GM19452 (cell line): Measurements from ENCODE around the gene ZNF716.
"Not testable (repeated sequence)": the region's sequence is repeated elsewhere in the genome, so short reads cannot be mapped to it uniquely, and the experiment has no call there.

ENCODE experiments used
- ATAC-seq: cut with Tn5 transposase; IDR thresholded peaks from one replicate; pipeline ENCODE4 v1.9.1; 2021; ENCODE audit not compliant: unreplicated experiment

The ZNF716 gene

DNA sequence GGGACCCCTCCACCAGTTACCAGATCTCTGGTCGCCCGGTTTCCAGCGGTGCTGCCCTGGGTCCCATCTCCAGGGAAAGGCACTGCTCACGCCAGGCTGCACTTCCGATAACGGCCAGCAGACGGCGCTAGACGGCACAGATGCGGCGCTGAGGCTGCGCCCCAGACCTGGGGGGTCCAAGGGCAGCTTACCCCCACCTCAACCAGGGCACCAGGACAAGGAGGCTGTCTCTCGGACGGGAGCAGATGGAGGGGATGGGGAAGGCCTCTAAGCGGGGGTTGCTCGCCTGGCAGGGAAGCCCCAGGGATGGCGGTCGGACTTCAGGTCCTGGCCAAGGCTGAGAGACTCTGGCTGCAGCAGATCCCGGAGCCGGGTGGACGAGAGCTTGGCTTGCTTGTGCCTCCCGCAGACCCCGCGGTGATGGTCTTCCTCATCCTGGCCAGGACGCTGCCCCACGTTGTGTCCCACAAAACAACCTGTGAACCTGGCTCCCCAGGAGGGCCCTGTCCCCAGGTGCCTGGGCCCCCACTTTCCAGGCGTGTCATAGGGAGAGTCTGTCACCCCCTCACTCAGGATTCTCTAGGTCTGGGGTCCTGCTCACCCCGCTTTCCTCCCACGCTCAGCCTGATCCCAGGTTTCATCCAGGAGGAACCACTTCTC is 23.9 kb upstream of the ZNF716 start:
- ATAC-seq, result no peak

DNA sequence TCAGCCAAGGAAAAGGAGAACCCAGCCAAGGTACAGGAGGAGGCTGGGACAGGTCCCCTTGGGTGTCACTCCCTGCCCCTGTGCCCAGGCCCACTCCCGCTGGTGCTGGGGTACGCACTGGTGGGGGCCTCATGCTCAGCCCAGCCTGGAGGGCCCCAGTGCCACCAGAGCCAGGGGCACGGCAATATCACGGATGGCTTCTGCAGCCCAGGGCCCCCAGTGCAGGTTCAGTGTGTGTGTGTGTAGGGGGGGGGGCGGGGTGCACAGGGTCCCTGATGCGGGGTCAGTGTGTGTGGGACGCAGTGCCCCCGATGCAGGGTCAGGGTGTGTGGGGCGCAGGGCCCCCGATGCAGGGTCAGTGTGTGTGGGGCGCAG is 23.4 kb upstream of the ZNF716 start:
- no peak for ATAC-seq

DNA sequence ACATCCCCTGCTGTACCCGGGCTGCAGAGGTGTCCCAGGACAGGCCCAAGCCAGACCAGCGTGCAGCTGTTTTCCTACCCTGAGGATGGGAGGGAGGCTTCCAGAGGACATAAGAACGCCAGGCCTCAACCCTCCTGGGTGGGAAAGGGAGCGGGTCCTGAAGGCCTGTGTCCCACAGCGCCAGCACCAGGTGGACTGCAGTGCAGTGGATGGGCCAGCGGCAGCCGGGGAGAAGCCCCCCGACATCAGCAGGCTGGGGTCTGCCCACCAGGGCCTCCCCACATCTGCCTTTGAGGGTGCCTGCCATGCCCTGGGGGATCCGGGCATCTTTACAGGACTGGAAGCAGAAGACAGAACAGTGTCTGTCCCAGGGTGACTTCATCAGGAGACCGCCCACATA is 22.8 kb upstream of the ZNF716 start:
- no peak for ATAC-seq

DNA sequence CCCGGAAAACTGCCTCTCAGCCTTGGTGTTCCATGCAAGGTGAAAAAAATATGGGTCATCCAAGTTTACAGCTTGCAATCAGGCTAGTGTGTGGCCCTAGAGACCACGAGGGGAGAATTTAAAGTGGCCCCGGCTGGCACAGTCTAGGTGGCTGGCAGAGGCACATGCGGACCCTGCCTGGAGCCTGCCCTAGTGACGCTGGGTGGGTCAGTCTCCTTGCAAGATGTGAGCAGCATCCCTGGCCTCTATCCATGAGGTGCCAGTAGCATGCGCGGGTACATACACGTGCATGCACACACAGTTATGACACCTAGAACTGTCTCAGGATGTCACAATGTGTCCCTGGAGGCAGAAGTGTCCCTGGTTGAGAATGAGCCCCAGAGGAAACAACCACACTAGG is 22.4 kb upstream of the ZNF716 start:
- ATAC-seq, result no peak

DNA sequence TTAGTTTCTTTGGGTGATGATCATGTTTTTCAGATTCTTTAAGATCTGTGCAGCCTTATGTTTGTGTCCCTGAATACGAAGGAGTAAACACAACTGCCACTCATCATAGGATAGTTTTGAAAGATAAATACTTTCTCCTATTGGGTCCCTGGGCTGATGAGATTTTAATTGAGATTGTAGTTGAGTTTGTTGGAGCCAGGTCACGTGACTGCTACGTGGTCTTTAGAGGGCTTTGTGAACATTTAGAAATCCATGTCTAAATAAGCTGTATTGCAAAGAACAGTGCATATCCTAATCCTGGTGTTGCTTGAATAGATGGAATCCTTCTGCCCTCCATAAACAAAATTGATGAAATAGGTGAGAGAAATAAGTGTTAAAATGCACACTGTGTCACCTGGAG is 17.4 kb upstream of the ZNF716 start:
- ATAC-seq, result no peak

DNA sequence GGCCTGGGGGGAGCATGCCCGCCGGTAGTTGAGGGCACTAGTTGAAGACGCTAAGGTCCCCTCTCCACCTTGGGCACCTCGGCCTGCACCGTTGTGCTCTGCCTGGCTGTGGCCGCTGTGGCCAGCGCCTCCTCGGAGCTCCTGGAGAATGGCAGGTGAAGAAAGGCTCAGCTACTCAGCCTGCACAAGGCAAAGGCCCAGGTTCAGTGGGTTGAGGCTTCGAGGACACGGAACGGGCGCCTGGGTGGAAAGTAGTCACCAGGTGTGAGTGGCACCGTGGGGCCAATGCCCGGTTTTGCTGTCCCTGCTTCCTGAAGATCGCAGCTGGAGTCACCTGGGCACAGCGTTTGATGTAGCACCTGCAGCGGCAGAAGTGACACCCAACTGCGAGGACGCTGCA is 12.4 kb upstream of the ZNF716 start:
- no peak for ATAC-seq

DNA sequence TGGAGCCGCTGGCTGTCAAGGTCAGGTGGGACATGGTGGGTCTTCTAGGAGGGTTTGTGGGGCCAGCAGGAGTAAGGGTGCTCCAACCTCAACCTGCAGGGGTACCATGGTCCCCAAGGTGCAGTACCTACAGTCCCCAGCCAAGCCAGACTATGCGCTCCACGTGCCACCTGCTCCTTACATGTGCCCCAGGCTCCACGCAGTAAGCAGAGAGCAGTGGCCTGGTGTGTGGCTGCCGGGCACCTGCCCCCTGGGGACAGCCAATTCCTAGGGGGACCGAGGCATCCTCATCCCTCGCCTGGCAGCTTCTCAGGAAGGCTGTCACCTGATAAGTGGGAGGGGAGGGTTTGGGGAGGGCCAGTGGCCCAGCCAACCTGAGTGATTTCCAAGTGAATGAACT is 11.7 kb upstream of the ZNF716 start:
- ATAC-seq, result no peak

DNA sequence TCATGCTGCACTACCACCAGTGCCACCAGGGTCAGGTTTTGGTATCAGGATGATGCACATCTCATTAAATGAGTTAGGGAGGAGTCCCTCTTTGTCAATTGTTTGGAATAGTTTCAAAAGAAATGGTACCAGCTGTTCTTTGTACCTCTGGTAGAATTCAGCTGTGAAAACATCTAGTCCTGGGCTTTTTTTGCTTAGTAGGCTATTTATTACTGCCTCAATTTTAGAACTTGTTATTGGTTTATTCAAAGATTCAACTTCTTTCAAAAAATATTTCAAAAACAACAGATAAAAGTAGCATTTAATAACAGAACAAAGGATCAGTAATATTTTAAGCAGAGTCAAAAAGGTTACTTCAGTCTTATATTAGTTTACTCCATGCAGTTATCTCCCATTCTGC is 6.4 kb upstream of the ZNF716 start:
- ATAC-seq, result no peak

DNA sequence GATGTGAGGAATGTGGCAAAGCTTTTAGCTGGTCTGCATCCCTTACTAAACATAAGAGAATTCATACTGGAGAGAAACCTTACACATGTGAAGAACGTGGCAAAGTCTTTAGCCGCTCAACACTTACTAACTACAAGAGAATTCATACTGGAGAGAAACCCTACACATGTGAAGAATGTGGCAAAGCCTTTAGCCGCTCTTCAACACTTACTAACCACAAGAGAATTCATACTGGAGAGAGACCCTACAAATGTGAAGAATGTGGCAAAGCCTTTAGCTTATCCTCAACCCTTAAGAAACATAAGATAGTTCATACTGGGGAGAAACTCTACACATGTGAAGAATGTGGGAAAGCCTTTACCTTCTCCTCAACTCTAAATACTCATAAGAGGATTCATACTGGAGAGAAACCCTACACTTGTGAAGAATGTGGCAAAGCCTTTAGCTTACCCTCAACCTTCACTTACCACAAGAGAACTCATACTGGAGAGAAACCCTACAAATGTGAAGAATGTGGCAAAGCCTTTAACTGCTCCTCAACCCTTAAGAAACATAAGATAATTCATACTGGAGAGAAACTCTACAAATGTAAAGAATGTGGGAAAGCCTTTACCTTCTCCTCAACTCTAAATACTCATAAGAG is 19.3 kb downstream of the ZNF716 start:
- not testable (repeated sequence) for ATAC-seq

DNA sequence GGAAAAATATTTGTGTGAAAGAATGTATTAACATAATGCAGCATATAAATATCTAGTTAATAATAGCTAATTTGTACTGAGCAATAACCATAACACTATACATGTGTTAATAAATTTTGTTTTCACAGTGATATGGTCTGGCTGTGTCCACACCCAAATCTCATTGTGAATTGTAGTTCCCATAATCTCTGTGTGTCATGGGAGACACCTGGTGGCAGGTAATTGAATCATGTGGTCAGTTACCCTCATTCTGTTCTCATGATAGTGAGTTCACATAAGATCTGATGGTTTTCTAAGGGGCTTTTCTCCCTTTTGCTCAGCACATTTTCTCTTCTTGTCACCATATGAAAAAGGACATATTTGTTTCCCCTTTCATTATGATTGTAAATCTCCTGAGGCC is 30.3 kb downstream of the ZNF716 start:
- not testable (repeated sequence) for ATAC-seq

DNA sequence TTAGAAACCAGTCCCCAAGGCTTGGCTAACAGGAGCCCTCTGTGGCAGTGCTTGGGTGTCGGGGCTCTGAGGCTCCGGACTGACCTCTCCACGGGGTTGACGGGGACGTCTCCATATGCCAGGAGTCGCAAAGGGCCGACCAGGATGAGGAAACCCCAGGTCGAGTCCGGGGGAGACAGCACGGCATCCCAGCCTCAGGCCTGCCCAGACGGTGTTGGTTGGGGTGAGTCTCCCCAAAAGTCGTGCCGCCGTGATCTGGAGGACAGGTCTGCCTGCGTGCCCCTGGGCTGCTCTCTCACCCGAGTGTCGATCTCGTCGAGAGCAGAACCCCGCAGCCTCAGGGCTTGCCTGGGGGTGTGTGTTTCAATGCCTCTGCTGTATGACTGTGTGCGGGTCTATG is 35.0 kb downstream of the ZNF716 start:
- ATAC-seq, result not testable (repeated sequence)

DNA sequence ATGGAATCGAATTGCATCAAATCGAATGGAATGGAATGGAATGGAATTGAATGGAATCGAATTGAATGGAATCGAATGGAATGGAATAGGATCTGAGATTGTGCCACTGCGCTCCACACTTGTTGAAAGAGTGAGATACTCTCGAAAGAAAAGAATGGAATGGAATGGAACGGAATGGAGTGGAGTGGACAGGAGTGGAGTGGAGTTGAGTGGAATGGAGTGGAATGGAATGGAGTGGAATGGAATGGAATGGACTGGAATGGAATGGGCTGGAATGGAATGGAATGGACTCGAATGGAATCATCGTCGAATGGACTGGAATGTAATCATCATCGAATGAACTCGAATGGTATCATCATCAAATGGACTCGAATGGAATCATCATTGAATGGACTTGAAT is 38.0 kb downstream of the ZNF716 start:
- ATAC-seq, result no peak

DNA sequence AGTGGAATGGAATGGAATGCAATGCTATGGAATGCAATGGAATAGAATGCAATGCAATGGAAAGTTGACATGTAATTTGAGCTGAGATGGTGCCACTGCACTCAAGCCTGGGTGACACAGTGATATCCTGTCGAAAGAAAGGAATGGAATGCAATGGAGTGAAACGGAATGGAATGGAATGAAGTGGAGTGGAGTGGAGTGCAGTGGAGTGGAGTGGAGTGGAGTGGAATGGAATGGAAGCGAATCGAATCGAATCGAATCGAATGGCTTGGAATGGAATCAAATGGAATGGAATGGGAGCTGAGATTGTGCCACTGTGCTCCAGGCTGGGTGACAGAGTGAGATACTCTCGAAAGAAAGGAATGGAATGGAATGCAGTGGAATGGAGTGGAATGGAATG is 45.1 kb downstream of the ZNF716 start:
- not testable (repeated sequence) for ATAC-seq

DNA sequence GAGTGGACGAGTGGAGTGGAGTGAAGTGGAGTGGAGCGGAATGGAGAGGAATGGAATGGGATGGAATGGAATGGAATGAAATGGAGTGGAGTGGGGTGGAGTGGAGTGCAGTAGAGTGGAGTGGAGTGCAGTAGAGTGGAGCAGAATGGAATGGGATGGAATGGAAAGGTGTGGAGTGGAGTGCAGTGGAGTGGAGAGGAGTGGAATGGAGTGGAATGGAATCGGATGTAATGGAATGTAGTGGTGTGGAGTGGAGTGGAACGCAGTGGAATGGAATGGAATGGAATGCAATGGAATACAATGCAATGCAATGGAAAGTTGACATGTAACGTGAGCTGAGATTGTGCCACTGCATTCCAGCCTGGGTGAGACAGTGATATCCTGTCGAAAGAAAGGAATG is 46.4 kb downstream of the ZNF716 start:
- no peak for ATAC-seq

DNA sequence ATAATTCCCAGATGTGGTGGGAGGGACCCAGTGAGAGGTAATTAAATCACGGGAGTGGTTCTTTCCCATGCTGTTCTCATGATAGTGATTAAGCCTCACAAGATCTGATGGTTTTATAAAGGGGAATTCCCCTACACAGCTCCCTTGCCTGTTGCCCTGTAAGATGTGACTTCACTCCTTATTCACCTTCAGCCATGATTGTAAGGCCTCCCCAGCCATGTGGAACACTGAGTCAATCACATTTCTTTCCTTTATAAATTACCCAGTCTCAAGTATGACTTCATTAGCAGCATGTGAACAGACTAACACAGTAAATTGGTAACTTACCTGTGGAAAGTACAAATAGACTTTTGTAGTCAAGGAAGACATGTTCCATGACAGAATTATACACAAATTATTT is 55.2 kb downstream of the ZNF716 start:
- no peak for ATAC-seq
